Lower lobe of right lung (tissue), 2 donors: ENCODE results near the gene SLC34A1. TPM values are rescaled to one million over a fixed set of nuclear protein-coding genes. Genes with fewer than 3 reads are reported as not detected.
A peak's percentile ranks its signal among the peaks of the same experiment; 100 is the strongest.
"Not testable (repeated sequence)": the region's sequence is repeated elsewhere in the genome, so short reads cannot be mapped to it uniquely, and the experiment has no call there.

Experiments used
- ATAC-seq, 2 donors: fragments of 200-7000 bp; cut with Tn5 transposase; one replicate each; pipeline ENCODE4 v1.9.1; 2020 to 2022; ENCODE audit warnings: mild to moderate bottlenecking in 2 of 2, moderate library complexity in 2 of 2
- DNase-seq: peaks from one replicate; pipeline ENCODE4 v3.0.0-alpha.2; 2020
- H3K27ac ChIP-seq: fragments of 200-600 bp; one replicate; pipeline ENCODE4 v1.8.0; 2022
- H3K27me3 ChIP-seq: fragments of 200-600 bp; one replicate; pipeline ENCODE4 v1.8.0; 2022; ENCODE audit warnings: low read depth
- H3K36me3 ChIP-seq: fragments of 200-600 bp; one replicate; pipeline ENCODE4 v1.8.0; 2022; ENCODE audit warnings: mild to moderate bottlenecking
- H3K4me1 ChIP-seq: fragments of 200-600 bp; one replicate; pipeline ENCODE4 v1.8.0; 2022
- H3K4me3 ChIP-seq: fragments of 200-600 bp; one replicate; pipeline ENCODE4 v1.8.0; 2022; ENCODE audit warnings: mild to moderate bottlenecking
- H3K9me3 ChIP-seq: fragments of 200-600 bp; one replicate; pipeline ENCODE4 v1.8.0; 2022
- CTCF ChIP-seq: fragments of 200-600 bp; IDR thresholded peaks from one replicate; pipeline ENCODE4 v1.8.0; 2022; ENCODE audit warnings: antibody characterized with exemption, mild to moderate bottlenecking
- intact Hi-C: fragments of 100-400 bp; cut with DNase I; formaldehyde crosslinking; loops from one replicate; pipeline ENCODE4 v1.11.0; 2022
- total RNA-seq: library from RNA; stranded (reverse); fragmentation: NEBNext Ultra II Directional; extraction: Animal tissue kit (Norgen Biotek cat#: 25700); gene quantifications from one replicate; pipeline ENCODE4 v1.2.1, GENCODE V29; 2021
- donor health status: DM: no; HTN: yes; CAD: no; lungs with severe emphysema.

Gene SLC34A1
- total RNA-seq, 1 donor from 2014 or later: not detected

- intact Hi-C loops: loop anchor here (10.0 kb wide), 1 partner anchor 46 kb away; no protein-coding TSS in a partner anchor
- peaks cover 22% of the 10 kb centered on the region for H3K4me1 ChIP-seq
- ATAC-seq (no peak), DNase-seq (no peak)
- H3K36me3 ChIP-seq: no peaks in the 10 kb centered on the region
- no peaks in the 10 kb centered on the region for H3K27me3 ChIP-seq
- no peak for TF ChIP-seq CTCF
- H3K27ac ChIP-seq: no peak within 1 kb of the TSS
- no peak within 1 kb of the TSS for H3K4me3 ChIP-seq
- H3K9me3 ChIP-seq: no peaks in the 10 kb centered on the region
Measured at GRCh38 chr5:177409043-177409801, 25.0 kb downstream of the SLC34A1 start, which contains the start of gene F12. TSS of gene F12 (minus strand) at chr5:177409564. CDS start at chr5:177409527, 37 bp downstream.

- H3K27me3 ChIP-seq: no peaks in the 10 kb centered on the region
- intact Hi-C loops: no loop called here
- no peak for TF ChIP-seq CTCF
- no peak overlapping the region for H3K4me3 ChIP-seq
- peaks cover 9% of the 10 kb centered on the region for H3K4me1 ChIP-seq
- no peaks in the 10 kb centered on the region for H3K9me3 ChIP-seq
- H3K27ac ChIP-seq: no peak overlapping the region
- H3K36me3 ChIP-seq: no peaks in the 10 kb centered on the region
- ATAC-seq (no peak), DNase-seq (no peak)
Measured at GRCh38 chr5:177410575-177410974, 26.3 kb downstream of the SLC34A1 start.

DNA sequence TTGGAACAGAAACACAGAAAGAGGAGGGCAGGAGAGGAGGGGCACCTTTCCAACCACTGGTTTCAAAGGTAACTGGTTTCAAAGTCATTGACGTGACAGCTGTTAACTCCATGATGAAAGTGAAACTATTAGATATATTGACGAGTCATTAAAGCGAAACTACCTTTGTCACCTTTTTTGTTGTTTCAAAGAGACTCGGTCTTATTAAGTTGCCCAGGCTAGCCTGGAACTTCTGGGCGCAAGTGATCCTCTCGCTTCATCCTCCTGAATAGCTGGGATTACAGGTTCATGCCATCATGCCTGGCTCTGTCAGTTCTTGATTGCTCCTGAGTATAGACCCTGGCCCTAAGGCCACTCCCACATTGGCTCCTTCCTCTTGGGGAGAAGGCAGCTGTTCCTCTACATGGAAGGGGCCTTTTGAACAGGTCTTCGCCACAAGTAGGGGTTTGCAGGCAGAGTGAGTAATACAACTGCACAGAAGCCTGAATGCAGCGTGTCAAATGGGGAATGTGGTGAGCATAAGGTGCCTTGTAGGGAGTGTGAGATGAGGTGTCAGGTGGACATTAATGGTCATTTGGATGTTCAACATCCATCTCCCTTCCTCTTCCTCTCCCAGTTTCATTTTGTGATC, 28.5 kb downstream of the SLC34A1 start:
- TF ChIP-seq CTCF: no peak
- no peaks in the 10 kb centered on the region for H3K9me3 ChIP-seq
- peaks cover 12% of the 10 kb centered on the region for H3K4me1 ChIP-seq
- no peak for ATAC-seq
- no peaks in the 10 kb centered on the region for H3K36me3 ChIP-seq
- no peak overlapping the region for H3K4me3 ChIP-seq
- no peak overlapping the region for H3K27ac ChIP-seq
- DNase-seq: no peak
- intact Hi-C loops: no loop called here
- H3K27me3 ChIP-seq: no peaks in the 10 kb centered on the region

GRCh38 chr5:177414481-177414880, 30.2 kb downstream of the SLC34A1 start:
- intact Hi-C loops: no loop called here
- no peak for TF ChIP-seq CTCF
- Histone ChIP-seq H3K4me1 (peaks cover 12% of the 10 kb centered on the region), H3K36me3 (no peaks in the 10 kb centered on the region), H3K4me3 (no peak overlapping the region), H3K27ac (no peak overlapping the region), H3K9me3 (no peaks in the 10 kb centered on the region), H3K27me3 (no peaks in the 10 kb centered on the region)
- ATAC-seq (no peak), DNase-seq (no peak)

- H3K27me3 ChIP-seq, DNase-seq, H3K4me3 ChIP-seq, intact Hi-C loops, ATAC-seq, H3K9me3 ChIP-seq, H3K36me3 ChIP-seq: not testable (repeated sequence)
- Histone ChIP-seq H3K27ac (peak overlapping the region; percentile 73), H3K4me1 (peaks cover 12% of the 10 kb centered on the region)
Measured at GRCh38 chr5:177417081-177417480, 32.8 kb downstream of the SLC34A1 start.

DNA sequence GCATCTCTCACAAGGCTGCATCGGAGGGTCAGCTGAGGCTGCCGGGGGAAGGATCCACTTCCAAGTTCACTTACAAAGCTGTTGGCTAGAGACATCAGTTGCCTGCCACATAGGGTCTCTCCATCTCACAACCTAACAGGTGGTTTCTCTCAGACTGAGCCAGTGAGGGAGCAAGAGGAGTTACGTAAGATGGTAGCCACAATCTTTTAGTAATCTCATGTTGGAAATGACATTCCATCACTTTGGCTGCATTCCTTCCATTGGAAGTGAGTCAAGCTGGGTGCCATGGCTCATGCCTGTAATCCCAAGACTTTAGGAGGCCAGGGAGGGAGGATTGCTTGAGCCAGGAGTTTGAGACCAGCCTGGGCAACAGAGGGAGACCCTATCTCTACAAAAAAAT, 34.8 kb downstream of the SLC34A1 start:
- no peaks in the 10 kb centered on the region for H3K36me3 ChIP-seq
- no peak overlapping the region for H3K4me3 ChIP-seq
- H3K9me3 ChIP-seq: no peaks in the 10 kb centered on the region
- H3K27me3 ChIP-seq: no peaks in the 10 kb centered on the region
- ATAC-seq (peak; percentile 29 to 37), DNase-seq (no peak)
- H3K27ac ChIP-seq: no peak overlapping the region
- H3K4me1 ChIP-seq: peaks cover 12% of the 10 kb centered on the region
- TF ChIP-seq CTCF: no peak
- intact Hi-C loops: no loop called here

DNA sequence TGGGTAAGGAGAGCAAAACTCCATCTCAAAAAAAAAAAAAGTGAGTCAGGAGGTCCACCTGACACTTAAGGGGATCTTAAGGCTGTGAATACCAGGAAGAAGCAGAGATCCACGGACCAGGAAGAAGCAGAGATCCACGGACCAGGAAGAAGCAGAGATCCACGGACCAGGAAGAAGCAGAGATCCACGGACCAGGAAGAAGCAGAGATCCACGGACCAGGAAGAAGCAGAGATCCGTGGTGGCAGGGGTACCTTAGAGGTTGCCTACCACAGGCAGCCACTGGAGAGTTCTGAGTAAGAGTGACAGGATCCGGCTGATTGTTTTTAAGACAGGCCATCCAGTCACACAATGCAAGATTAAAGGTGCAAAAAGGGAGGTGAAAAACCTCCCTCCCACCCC, 36.2 kb downstream of the SLC34A1 start:
- H3K4me3 ChIP-seq, intact Hi-C loops, H3K27me3 ChIP-seq, H3K27ac ChIP-seq, DNase-seq, H3K36me3 ChIP-seq, H3K9me3 ChIP-seq, ATAC-seq: not testable (repeated sequence)
- peaks cover 17% of the 10 kb centered on the region for H3K4me1 ChIP-seq
